NCI-H1930 (cell line): ENCODE results near the gene CYTH3.

ENCODE experiments used
- DNase-seq, 2 experiments: peaks; one replicate each; lab custom pipeline; 2025; lab: John Stamatoyannopoulos, UW

Gene CYTH3

GRCh38 chr7:6256677-6257535, 15.5 kb downstream of the CYTH3 start:
- DNase-seq: no peak

- DNase-seq: no peak
Observed at GRCh38 chr7:6256109-6256483, 16.3 kb downstream of the CYTH3 start.

- DNase-seq: no peak
Observed at GRCh38 chr7:6254866-6255265, 17.6 kb downstream of the CYTH3 start.

GRCh38 chr7:6252748-6253147, 19.7 kb downstream of the CYTH3 start:
- no peak for DNase-seq

GRCh38 chr7:6252341-6252746, 20.1 kb downstream of the CYTH3 start:
- no peak for DNase-seq

GRCh38 chr7:6251653-6252052, 20.8 kb downstream of the CYTH3 start:
- no peak for DNase-seq

GRCh38 chr7:6250364-6250833, 22.0 kb downstream of the CYTH3 start:
- no peak for DNase-seq

- no peak for DNase-seq
Observed at GRCh38 chr7:6249043-6249442, 23.4 kb downstream of the CYTH3 start.

GRCh38 chr7:6248581-6248980, 23.8 kb downstream of the CYTH3 start:
- no peak for DNase-seq

GRCh38 chr7:6246251-6246917, 26.0 kb downstream of the CYTH3 start:
- DNase-seq: no peak

- no peak for DNase-seq
Observed at GRCh38 chr7:6244021-6244420, 28.4 kb downstream of the CYTH3 start.

- no peak for DNase-seq
Observed at GRCh38 chr7:6243168-6243567, 29.3 kb downstream of the CYTH3 start.

GRCh38 chr7:6242561-6242960, 29.9 kb downstream of the CYTH3 start:
- no peak for DNase-seq

- DNase-seq: no peak
Observed at GRCh38 chr7:6241607-6241973, 30.8 kb downstream of the CYTH3 start.

GRCh38 chr7:6238309-6238925, 34.0 kb downstream of the CYTH3 start:
- DNase-seq: peak; percentile 13

- no peak for DNase-seq
Observed at GRCh38 chr7:6237730-6238129, 34.7 kb downstream of the CYTH3 start.

GRCh38 chr7:6237011-6237410, 35.4 kb downstream of the CYTH3 start:
- no peak for DNase-seq

- DNase-seq: no peak
Observed at GRCh38 chr7:6235029-6235871, 37.2 kb downstream of the CYTH3 start.

GRCh38 chr7:6234384-6234783, 38.0 kb downstream of the CYTH3 start:
- no peak for DNase-seq

- DNase-seq: no peak
Observed at GRCh38 chr7:6232534-6232933, 39.9 kb downstream of the CYTH3 start.

GRCh38 chr7:6232116-6232515, 40.3 kb downstream of the CYTH3 start:
- DNase-seq: no peak

- no peak for DNase-seq
Observed at GRCh38 chr7:6231184-6231583, 41.2 kb downstream of the CYTH3 start.
